Stimulated activated CD8-positive, alpha-beta memory T cell treated with anti-CD3 and anti-CD28 coated beads, Interleukin-4, amount 100 ng/mL, for 1 hour (primary cell): ENCODE measurements around the gene SEH1L.

Source experiments
- DNase-seq, 2 donors: peaks; one replicate each; pipeline ENCODE4 v3.0.0-alpha.2; 2020; ENCODE audit warnings: low read depth in 2 of 2, low spot score in 1 of 2

The SEH1L gene

GRCh38 chr18:13035249-13035914 lies 87.6 kb downstream of the SEH1L start:
- DNase-seq, result no peak

- no peak for DNase-seq
These were observed 89.0 kb downstream of the SEH1L start for GRCh38 chr18:13036622-13037320.
